NCI-H1105 treated with DMSO at 0.1 percent for 48 hours (cell line): ENCODE data around the gene GRB2.
A peak's percentile ranks its signal among the peaks of the same experiment; 100 is the strongest.
"Not testable (repeated sequence)": the region's sequence is repeated elsewhere in the genome, so short reads cannot be mapped to it uniquely, and the experiment has no call there.

Experiments
- DNase-seq: peaks from one replicate; lab custom pipeline; 2025; lab: John Stamatoyannopoulos, UW

The GRB2 gene

GRCh38 chr17:75318211-75318610 lies 87.3 kb downstream of the GRB2 start:
- DNase-seq = no peak

GRCh38 chr17:75317671-75318070 lies 87.8 kb downstream of the GRB2 start:
- no peak for DNase-seq

- DNase-seq = no peak
Observed at GRCh38 chr17:75316253-75316652, 89.2 kb downstream of the GRB2 start.

- no peak for DNase-seq
Observed at GRCh38 chr17:75315541-75316243, 89.8 kb downstream of the GRB2 start.

DNA sequence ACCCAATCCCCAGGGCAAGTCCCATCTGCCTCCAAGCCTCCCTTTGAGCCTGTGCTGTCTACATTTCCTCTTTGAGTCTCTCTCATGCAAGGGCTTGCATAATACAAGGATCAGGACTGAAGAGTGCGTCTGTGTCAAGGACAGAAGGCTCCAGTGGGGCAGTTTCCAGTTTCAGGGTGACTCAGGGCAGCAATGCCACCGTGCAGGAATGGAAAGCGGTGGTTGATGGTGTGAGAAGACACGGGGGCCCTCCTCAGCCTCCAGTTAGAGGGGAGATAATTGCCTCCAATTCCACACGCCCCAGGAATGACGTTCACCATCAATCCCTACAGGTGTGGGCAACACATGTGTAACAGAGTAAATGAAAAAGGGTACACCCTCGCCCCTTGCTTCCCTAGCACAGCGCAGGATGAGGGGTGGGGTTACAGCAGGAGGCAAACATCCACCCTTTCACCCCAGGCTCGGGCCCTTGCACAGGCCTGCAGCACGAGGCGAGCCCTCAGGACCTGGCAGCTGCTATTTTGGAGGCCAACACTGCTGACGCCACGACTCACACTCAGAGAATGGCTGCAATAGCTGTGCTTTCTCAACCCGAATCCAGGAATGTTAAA lies 91.4 kb downstream of the GRB2 start:
- DNase-seq = no peak

DNA sequence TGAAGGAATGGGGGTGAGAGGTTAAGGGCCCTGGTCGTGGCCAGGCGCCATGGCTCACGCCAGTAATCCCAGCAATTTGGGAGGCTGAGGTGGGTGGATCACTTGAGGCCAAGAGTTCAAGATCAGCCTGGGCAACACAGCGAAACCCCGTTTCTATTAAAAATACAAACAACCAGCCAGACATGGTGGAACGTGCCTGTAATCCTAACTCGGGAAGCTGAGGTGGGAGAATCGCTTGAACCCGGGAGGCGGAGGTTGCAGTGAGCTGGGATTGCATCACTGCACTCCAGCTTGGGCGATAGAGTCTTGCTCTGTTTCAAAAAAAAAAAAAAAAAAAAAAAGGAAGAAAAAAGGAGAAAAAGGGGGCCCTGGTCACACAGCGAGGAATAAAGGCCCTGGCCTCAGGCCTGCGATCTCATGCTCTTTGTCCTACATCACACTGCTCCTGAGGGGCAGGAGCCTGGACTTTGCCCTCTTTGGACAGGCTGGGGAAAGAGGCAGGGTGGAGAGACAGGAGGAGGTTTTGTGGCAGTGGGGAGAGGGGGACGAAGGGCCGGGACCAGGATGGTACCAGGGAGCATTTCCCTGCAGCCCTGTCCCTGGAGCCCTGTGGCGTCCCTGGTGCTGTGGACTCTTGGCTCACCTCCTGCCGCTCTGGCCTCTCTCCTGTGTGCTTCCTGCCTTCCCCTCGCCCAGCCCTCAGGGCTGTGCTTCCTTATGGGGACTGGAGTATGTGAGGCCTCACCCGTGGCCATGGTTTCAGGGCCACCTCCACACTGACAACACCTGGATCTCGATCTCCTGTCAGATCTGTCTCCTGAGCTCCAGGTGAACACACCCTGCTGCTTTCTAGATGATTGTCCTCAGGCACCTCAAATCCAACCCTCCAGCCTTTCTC lies 96.5 kb downstream of the GRB2 start:
- DNase-seq = no peak

GRCh38 chr17:75307957-75308731 lies 97.3 kb downstream of the GRB2 start:
- DNase-seq = no peak

- DNase-seq = no peak
Observed at GRCh38 chr17:75301502-75302206, 103.8 kb downstream of the GRB2 start.

DNA sequence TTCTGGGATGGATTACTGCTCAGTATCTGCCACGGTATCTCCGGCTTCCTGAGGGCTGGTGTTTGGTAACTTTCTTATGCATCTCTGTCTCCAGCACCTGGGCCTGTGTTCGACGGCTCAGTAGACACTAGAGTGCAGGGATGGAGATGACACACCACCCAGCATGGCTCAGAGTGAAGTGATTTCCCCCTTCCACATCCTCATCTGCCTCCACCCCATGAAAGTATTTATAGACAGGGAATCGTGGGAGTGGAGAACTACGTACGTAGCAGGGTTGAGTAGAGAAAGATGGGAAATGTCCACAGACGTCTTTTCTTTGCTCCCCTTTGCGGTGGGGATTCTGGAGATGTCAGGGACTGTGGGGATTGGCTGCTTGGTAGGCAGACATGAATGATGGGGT lies 104.4 kb downstream of the GRB2 start:
- no peak for DNase-seq

- no peak for DNase-seq
Observed at GRCh38 chr17:75300280-75300679, 105.2 kb downstream of the GRB2 start.

DNA sequence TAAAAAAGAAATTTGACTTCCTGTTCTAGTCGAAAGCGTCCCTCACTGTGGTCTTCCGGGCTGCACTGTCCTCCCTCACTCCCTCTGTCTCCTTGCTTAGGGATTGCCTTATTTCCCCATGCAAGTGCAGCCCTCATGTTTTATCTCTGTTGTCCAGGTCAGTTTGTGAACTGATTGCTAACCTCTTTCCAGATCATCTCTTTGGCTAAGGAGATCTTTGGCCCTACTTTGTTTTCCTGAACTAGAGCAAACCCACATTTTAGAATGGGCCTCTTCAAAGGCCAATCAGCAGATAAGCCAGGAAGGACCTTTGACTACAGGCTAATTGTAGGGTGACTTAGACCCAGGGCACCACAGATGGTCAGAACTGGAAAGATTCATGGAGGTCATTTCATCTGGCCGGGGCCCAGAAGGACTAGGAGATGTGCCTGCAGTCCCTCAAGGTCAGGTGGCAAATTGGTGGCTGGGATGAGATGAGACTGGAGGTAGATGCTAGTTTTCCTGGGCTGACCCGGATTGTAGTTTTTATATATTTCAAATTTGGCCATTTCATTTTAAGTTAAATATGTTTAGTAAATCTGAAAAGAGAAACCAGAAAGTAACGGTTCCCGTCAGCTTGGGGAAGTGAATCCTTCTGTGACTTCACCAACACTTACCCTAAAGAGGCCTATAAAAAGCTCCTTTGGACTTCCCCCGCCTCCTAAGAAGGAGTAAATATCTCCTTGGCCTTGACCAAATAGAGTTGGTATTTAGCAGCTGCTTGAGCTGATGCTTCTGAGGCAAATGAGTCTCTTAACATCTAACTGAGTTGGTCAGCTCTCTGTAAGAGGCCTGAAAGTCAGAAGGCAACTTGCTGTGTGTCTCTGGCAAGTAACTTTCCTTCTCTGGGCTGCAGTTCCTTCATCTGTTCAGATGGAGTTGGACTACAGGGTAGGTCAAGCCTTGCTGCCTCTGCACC lies 110.0 kb downstream of the GRB2 start:
- DNase-seq = no peak

DNA sequence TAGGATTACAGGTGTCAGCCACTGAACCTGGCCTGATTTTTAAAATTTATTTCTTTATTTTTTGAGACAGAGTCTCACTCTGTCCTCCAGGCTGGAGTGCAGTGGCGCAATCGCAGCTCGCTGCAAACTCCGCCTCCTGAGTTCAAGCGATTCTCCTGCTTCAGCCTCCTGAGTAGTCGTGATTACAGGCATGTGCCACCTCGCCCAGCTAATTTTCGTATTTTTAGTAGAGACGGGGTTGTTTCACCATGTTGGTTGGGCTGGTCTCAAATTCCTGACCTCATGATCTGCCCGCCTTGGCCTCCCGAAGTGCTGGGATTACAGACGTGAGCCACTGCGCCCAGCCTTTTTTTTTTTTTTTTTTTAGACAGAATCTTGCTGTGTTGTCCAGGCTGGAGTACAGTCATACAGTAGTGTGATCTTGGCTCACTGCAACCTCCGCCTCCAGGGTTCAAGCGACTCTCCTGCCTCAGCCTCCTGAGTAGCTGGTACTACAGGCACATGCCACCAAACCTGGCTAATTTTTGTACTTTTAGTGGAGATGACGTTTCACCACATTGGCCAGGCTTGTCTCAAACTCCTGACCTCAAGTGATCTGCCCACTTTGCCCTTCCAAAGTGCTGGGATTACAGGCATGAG lies 112.5 kb downstream of the GRB2 start:
- DNase-seq = not testable (repeated sequence)

DNA sequence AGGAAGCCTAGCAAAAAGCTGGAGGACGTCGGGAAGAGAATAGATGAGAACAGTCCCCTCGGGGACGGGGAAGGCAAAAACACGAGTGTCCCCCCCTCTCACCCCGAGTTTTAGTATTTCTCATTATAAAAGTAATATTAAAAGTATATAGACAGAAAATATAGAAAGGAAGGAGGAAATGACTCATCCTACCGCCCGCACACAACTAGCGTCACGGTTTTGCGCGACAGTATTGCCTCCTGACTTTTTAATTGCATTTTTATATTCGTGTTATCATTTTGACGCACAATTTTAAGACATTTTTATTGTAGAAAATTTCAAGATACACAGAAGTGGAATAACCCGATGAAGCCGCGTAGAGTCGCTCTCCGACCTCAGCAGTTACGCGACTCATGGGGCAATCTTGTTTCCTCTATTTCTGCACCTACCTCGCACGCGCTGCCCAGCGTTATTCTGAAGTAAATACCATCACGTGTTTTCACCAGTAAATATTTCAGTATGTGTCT lies 115.6 kb downstream of the GRB2 start:
- DNase-seq = no peak

DNA sequence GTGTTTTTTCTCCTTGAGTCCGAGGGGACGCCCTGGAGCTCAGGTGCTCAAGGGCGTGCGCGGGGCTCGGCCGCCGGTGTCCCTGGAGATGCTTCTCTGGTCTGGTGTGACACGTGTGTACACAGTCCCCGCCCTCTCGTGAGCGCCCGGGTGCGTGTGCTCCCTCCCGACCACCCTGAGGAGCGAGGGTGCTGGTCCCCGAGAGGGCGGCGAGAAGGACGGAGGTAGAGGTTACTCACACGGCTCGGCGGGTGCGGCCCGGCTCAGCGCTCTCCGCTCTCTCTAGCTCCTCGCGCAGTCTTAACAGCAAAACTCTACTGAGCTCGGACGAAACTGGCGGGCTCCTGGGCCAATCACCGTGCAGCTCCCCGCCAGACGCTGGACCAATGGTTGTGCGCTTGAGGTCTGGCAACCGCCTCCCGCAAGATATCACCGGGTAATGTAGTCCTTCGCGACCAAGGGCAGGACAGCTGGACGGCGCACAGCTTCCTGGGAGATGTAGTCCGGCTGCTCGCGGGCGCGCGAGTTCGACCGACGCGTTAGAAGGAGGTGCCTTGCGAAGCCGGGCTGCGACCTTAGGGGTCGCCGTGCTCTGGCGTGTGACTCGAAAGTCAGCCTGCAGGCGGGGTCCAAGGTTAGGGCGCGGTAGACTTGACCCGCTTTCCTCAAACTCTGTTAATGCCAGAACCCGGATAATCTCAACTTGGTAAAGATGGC lies 116.2 kb downstream of the GRB2 start, which contains the start of gene SLC25A19:
SLC25A19 (minus strand) TSS at position 319 of the 717 bp plus-strand sequence. CDS start 2,669 bp downstream, outside the sequence.
- DNase-seq = peak; percentile 96

DNA sequence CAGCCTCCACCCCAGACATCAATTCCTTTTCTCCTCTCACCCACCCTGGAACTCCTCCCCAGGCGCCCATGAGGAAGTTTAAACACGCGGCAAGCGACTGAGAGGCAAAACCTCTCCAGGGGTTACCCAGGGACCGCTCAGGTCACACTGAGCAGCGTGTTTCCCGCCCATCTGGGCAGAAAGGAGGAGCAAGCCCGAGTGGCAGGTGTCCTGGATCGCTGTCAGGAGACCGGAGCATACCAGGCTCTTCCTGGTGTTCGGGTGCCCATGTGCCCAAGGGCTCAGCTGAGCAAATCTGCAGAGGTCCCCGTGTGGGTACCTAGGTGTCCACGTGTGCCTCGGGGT lies 116.7 kb downstream of the GRB2 start:
- DNase-seq = peak; percentile 66

- DNase-seq = no peak
Observed at GRCh38 chr17:75288359-75288758, 117.1 kb downstream of the GRB2 start.

DNA sequence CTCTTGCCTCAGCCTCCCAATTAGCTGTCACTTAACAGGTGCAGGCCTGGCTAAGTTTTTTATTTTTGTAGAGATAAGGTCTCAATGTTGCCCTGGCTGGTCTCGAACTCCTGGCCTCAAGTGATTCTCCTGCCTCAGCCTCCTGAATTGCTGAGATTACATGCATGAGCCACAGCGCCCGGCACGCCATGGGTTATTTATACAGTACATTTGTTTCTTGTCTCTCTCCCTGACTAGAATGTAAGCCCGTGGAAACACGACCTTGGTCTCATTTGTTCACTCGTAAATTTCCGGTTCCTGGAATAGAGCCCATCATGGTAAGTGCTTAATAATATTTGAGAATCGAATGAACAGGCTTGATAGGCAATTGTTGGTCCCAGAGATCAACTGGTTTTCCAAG lies 118.3 kb downstream of the GRB2 start:
- DNase-seq = no peak

- DNase-seq = no peak
Observed at GRCh38 chr17:75285123-75285522, 120.4 kb downstream of the GRB2 start.

- DNase-seq = not testable (repeated sequence)
Observed at GRCh38 chr17:75280189-75280588, 125.3 kb downstream of the GRB2 start.
